ENCODE data around the gene CNNM4.

Gene CNNM4

DNA sequence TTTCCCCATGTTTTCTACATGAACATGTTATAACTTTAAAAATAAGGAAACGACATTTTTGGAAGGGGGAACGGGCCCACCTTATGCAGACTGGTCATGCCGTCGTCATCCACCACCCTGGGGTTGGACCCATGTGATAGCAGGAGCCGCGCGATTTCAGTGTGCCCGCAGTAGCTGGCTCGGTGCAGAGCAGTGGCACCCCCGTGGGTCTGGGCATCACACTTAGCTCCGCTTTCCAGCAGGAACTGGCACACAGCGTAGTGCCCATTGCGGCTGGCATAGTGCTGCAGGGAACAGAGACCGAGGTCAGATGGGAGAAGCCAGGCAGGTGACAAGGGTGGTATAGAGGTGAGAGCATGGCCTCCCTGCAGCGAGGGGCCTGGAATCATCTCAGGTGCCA lies 92.6 kb downstream of the CNNM4 start:
- Histone ChIP-seq H3K36me3 (ENCODE audit: insufficient read depth, low read length) (no peaks in the 10 kb centered on the region), H3K4me1 (ENCODE audit: insufficient read depth, low read length) (no peaks in the 10 kb centered on the region; the same call in 1 of the 2 replicates), H3K9ac (ENCODE audit: low read depth, low read length) (no peak overlapping the region), H3K9me3 (ENCODE audit: control insufficient read depth, insufficient read depth, low read length) (no peaks in the 10 kb centered on the region)

DNA sequence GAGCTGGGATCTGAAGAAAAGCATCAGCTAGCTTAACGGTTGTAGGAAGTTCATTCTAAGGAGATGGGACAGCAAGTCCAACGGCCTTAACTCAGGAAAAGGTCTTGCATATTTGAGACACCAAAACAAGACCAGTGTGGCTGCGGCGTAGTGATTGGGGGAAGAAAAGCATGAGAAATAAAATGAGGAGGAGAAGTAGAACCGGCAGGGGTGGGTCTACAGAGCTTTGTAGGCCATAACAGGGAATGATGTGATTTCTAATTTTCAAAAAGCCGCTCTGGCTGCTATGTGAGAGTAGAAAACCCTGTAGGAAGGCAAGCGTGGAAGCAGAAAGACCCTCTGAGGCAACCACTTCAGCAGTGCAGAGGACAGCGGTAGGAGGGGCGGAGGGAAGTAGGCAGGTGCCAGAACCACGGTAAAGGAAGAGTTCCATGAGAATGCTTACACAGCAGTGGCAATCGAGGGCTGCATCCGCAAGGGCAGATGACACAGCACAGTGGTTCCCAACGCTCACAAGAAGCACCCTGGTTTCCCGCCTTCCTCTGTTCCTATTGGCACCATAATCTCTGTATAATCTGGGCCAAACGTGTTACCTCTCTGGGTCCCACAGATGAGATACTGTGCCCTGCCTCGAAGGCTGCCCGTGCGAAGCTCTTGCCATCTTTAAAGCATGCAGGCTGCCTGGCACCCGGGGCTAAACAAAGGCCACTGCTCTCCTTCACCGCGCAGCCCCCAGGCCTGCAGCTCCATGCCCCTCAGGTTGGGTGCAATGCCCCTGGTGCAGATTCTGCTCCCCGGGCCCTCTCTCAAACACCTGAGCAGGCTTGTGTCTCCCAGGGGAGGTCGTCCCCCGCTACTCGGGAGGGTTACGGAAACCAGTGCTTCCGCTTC lies 96.3 kb downstream of the CNNM4 start:
- no peaks in the 10 kb centered on the region for H3K9me3 ChIP-seq (ENCODE audit: control insufficient read depth, insufficient read depth, low read length)
- H3K4me1 ChIP-seq (ENCODE audit: insufficient read depth, low read length), result peaks cover 10% of the 10 kb centered on the region
- H3K36me3 ChIP-seq (ENCODE audit: insufficient read depth, low read length), result peaks cover 2% of the 10 kb centered on the region; the same call in 1 of the 2 replicates
- peak overlapping the region; percentile 85 for H3K9ac ChIP-seq (ENCODE audit: low read depth, low read length)

DNA sequence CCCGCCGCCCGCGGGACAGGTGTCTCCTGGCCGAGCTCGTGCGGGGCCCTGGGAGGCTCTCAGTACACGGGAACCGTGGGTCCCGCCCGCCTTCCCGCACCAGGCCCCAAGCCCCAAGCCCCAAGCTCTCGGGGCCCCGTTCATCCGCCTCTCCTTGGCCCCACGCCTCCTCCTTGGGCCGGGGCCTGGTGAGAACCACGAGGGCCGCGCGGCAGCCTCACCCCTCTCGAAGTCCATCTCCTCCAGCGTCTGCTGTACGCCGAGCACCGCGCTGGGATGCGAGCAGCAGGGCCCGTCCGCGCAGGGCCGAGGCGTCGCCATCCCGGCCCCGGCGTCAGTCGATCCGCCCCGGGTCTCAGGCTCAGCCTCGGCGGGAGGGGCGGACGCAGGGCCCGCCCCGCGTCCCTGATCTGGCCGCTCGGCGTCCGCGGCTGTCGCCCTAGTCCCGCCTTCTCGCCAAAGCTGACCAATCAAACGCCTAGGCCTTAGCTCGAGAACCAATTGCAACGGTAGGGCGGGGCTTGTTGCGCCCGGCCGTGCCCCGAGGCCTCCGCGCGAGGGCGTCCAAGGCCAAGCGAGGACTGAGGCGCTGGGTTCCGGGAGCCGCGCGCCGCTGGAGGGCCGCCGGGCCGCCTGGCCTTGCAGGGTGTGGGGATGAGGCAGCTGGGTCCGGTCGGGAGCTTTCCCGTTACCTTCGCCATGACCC lies 97.1 kb downstream of the CNNM4 start, which contains the start of gene ANKRD39:
Gene ANKRD39, minus strand, starts transcription at position 350 of the 706 bp plus-strand sequence. Its CDS starts 29 bp downstream, at position 321.
- H3K4me1 ChIP-seq (ENCODE audit: insufficient read depth, low read length), result peaks cover 10% of the 10 kb centered on the region
- H3K9me3 ChIP-seq (ENCODE audit: control insufficient read depth, insufficient read depth, low read length), result no peaks in the 10 kb centered on the region
- H3K36me3 ChIP-seq (ENCODE audit: insufficient read depth, low read length), result peaks cover 4% of the 10 kb centered on the region; the same call in 1 of the 2 replicates
- peak within 1 kb of the TSS; percentile 85 for H3K9ac ChIP-seq (ENCODE audit: low read depth, low read length)

DNA sequence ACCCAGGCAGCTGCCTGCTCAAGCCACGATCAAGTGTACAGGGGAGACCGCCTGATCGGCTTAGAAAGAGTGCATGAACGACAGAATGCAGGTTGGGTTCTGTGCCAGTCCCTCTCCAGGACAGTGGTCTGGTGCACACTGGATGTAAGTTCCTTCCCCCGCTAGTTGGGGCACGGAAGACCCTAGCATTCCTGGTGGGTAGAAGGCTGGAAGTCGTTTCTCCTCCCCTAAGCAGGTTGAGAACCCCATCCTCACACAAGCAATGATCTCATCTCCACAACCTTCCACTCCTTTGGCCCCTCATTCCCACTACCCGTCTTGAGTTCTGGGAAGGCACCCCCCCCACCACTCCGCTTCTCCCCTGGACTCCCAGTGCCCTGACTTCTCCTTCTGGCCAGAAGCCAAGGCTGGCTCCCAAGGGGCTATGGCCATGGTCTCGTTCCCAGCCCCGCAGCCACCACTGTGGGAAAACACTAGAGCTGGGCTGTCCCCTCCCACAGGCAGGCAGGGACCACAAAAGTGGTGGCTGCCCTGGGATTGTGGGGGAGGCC lies 98.5 kb downstream of the CNNM4 start:
- Histone ChIP-seq H3K9me3 (ENCODE audit: control insufficient read depth, insufficient read depth, low read length) (no peaks in the 10 kb centered on the region), H3K36me3 (ENCODE audit: insufficient read depth, low read length) (peaks cover 10% of the 10 kb centered on the region), H3K4me1 (ENCODE audit: insufficient read depth, low read length) (peaks cover 10% of the 10 kb centered on the region), H3K9ac (ENCODE audit: low read depth, low read length) (peak overlapping the region; percentile 32)

DNA sequence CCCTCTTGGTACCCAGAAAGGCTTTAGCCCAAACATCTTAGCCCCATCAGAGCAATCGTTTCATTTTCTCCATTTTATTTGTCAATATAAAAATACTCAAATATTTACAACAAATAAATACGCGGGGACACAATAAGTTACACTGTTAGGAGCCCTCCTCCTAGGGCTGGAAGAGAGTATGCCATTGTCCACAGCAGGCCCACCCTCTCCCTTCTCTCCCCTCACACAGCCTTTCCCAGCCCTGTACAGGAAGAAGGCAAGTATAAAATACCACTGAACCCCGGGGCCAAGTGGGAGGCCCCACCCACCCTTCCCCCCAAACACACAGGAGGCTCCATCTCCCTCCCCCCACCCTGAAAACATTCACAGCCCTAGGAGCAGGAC lies 99.0 kb downstream of the CNNM4 start:
- H3K9ac ChIP-seq (ENCODE audit: low read depth, low read length), result no peak overlapping the region
- no peaks in the 10 kb centered on the region for H3K9me3 ChIP-seq (ENCODE audit: control insufficient read depth, insufficient read depth, low read length)
- peaks cover 10% of the 10 kb centered on the region for H3K4me1 ChIP-seq (ENCODE audit: insufficient read depth, low read length)
- peaks cover 10% of the 10 kb centered on the region for H3K36me3 ChIP-seq (ENCODE audit: insufficient read depth, low read length)

DNA sequence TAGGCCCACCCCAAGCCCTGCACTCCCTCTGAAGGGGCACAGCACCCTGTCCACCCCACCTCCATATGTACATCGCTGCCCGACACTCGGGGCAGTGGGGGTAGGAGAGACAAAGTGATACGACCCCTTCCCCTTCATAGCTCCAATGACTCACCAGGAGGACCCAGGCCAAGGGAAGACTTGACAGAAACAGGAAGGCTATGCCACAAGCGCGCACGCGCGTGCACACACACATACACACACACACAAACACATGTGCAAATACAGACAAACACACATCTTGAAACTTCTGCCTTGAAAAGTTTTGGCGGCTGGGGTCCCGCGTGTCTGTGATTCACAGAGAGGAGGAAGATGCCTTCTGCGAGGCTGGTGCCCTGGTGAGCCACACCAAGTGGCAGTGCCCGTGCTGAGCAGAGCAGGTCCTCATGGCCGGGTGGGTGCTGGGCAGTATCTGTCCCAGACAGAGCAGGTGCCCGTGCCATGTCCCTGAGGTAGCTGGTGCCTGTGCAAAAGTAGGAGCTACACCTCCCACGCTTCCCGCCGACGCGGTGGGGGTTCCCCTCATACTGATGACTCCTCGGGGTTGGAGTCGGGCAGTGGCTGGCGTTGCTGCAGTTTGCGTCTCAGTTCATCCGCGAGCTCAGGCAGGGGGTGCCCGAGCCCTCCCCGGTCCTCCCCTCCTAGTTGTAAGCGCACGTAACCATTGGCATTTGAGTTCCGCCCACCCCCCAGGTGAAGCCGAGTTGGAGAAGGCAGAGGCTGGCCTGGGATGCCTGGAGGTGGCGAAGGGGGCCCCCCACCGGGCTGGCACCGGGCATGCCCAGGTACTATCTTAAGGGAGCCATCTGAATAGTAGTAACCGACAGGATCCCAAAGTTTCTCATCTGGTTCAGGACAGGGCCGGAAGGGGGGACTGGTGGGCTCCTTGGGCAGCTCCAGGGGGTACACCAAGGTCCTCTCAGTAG lies 99.6 kb downstream of the CNNM4 start:
- no peak overlapping the region for H3K9ac ChIP-seq (ENCODE audit: low read depth, low read length)
- no peaks in the 10 kb centered on the region for H3K9me3 ChIP-seq (ENCODE audit: control insufficient read depth, insufficient read depth, low read length)
- H3K36me3 ChIP-seq (ENCODE audit: insufficient read depth, low read length), result peaks cover 10% of the 10 kb centered on the region
- peaks cover 10% of the 10 kb centered on the region for H3K4me1 ChIP-seq (ENCODE audit: insufficient read depth, low read length)

DNA sequence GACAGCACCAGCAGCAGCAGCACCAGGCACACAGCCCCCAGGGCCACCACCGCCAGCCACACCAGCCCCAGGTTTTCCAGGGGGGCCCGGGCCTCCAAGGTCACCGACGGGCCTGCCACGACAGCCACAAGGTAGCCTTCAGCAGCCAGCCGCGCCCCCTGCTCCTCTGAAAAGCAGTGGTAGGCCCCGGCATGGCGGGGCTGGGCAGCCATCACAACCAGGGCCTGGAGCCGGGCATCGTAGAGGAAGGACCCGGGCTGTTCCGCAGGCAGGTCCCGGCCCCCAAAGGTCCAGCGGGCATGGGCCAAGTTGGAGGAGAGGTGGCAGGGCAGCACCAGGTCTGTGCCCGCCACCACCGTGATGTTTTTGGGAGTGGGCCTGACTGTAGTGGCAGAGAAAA lies 100.4 kb downstream of the CNNM4 start:
- Histone ChIP-seq H3K36me3 (ENCODE audit: insufficient read depth, low read length) (peaks cover 14% of the 10 kb centered on the region), H3K9me3 (ENCODE audit: control insufficient read depth, insufficient read depth, low read length) (no peaks in the 10 kb centered on the region), H3K4me1 (ENCODE audit: insufficient read depth, low read length) (peaks cover 10% of the 10 kb centered on the region), H3K9ac (ENCODE audit: low read depth, low read length) (no peak overlapping the region)
